GM18951 (cell line): ENCODE measurements around the gene ZMYM4.

Experiments used
- POLR2A ChIP-seq: IDR thresholded peaks from 4 replicates; pipeline ENCODE4 v1.6.1; 2011; ENCODE audit warnings: mild to moderate bottlenecking; ENCODE audit not compliant: insufficient read length, insufficient read depth; ENCODE audit errors: extremely low read depth
- in situ Hi-C: fragments of 300-500 bp; cut with MboI; formaldehyde crosslinking; loops from one replicate; pipeline ENCODE4 v1.12.0; 2022; ENCODE audit warnings: low sequenced_read_pairs, mixed read lengths, inconsistent platforms; ENCODE audit not compliant: unreplicated experiment

Gene ZMYM4

DNA sequence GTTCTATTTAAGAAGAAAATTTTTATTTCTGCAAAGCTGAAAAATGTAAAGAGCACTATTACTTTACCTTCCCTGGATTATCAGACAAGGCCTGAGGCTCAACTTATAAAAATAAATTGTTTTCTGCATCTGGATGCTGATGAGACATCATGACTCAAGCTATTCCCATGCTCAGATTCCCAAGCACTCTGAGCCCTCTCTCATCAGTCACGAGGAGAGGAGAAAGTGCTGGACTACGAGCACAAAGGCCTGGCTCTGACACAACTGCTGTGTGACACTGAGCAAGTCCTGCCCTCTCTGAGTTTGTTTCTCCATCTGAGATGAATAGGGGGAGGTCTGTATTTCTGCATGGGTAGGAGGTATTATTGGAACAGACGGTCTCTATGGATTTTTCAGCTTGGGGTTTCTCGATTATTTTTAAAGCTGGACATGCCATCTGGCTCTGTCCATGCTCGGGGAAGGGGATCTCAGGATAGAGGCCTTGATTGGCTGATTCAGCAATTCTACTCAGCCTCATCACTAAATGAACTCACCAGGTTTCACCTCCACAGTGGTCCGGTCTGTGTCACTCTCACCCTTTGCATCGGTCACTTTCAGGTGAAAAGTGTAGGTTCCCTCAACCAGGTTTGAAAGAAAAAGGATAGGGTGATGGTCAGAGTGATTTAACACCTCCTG is 181.0 kb downstream of the ZMYM4 start:
- in situ Hi-C loops: loop anchor here (5.0 to 25.0 kb wide), 2 partner anchors 98 to 288 kb away; no protein-coding TSS in a partner anchor
- TF ChIP-seq POLR2A: no peak

DNA sequence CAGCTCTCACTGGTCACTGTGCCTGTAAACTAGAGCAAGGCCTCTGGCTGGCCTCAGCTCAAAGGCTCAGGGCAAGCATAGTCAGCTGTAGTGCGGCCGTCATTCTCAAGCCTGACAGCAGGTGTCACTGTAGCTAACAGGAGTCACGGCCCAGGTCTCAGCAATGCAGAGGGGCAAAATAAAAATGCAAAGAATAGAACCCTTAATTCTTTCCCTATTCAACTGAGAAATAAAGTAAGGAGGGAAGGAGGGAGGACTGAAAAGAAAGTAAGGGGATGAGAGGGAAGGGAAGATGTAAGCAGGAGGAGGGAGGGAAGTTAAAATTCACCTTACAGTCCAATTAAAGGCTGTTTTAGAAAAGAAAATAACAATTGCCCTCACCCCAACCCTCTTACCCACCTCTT is 182.6 kb downstream of the ZMYM4 start:
- TF ChIP-seq POLR2A: no peak
- in situ Hi-C loops: loop anchor here (5.0 to 25.0 kb wide), 2 partner anchors 96 to 286 kb away; no protein-coding TSS in a partner anchor

DNA sequence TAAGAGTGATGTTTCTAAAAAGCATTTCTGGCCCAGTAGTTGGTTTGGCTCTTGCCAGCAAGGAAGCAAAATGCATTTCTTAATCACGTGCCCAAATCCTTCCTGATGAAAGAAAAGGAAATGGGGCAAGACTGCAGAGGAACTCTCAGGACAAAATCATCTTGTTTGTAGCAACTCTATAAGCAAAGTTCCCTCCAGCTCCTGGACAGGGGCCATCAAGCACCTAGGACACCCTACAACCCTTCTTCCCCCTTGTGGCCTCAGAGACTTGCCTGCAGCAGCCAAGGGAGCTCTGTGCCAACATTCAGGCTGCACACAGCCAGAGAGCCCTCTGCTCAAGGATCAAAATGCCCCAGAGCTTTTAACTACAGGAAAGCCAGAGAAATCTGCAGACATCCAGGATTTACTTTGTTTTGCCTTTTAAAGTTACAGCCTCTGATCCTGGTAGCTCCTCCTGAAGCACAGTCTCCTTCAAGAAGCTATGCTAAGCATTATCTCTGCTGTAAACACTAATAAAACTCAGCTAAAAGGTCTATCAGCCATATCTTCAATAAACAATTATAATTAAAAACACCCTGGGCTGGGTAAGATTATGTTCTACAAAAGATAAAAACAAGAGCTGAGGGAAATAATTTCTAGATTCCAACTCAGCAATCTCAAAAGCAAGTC is 183.7 kb downstream of the ZMYM4 start:
- in situ Hi-C loops: loop anchor here (5.0 to 25.0 kb wide), 2 partner anchors 95 to 285 kb away; no protein-coding TSS in a partner anchor
- TF ChIP-seq POLR2A: no peak

DNA sequence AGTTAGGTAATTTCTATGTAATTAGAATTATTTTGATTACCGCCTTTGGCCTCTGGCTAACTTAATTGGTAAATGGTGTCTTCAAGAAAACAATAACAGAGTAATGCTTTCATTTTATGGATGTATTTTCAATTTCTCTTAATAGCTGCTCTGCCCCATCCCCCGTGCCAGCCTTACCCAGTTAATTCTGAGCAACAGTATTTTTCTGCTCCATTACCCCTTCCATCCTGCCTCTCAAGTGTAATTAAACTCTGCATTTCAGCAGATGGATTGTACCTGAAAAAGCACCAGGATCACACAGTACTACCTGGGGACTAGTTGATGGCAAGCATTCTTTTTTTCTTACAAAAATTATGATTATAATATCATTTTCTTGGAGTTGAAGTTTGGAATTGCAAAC is 184.5 kb downstream of the ZMYM4 start:
- in situ Hi-C loops: loop anchor here (5.0 to 25.0 kb wide), 2 partner anchors 94 to 284 kb away; no protein-coding TSS in a partner anchor
- TF ChIP-seq POLR2A: no peak

DNA sequence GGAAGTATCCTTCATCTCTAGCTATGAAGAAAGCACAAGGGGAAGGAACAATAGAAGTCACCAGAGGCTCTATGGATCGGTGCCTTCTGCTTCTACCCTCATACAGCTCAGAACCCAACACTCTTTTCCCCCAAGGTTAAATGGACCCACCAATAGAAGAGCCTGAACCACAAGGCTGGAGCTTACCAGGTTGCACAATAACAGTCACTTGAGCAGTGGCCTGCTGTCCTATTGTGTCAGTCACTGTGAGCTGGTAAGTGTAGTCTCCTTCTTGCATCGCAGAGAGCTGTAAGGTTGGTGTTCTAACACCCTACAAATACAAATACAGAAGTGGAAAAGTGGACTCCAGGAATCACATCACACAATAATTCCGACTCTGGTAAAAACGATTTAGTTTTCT is 185.7 kb downstream of the ZMYM4 start:
- TF ChIP-seq POLR2A: no peak
- in situ Hi-C loops: loop anchor here (5.0 to 25.0 kb wide), 2 partner anchors 93 to 283 kb away; no protein-coding TSS in a partner anchor

DNA sequence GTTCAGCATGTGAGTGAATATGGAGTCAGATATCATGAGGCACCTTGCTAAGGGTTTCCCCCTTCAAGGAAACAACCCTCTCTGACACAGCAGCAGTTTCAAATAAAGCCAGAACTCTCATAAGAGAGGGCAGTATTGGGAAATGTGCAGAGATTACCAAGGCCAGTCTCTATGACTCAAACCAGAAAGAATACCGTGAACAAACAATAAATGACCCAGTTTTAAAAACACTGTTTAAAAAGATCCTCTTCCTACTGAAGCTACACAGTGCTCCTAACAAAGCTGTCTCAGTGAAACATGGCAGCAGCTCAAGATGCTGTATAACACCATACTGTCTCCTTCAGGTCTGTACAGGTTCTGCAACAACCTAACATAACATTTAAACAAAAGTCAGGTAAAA is 186.1 kb downstream of the ZMYM4 start:
- in situ Hi-C loops: loop anchor here (5.0 to 25.0 kb wide), 2 partner anchors 93 to 283 kb away; no protein-coding TSS in a partner anchor
- TF ChIP-seq POLR2A: no peak

DNA sequence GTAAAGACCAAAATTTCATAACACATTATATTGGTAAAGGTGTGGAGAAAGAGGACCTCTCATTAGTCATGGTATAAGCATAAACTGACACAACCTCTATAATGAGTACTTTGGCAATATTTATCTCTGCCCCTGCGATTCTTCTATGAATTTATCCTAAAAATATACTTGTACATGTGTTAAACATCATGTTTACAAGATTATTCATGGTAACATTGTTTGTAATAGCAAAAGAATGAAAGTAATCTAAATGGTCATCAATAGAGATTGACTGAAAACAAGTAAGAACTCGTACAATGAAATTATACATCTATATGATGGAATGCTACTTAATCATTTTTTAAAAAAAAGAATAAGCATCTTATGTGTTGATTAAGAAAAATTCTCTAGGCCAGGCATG is 192.3 kb downstream of the ZMYM4 start:
- in situ Hi-C loops: loop anchor here (25.0 kb wide), 1 partner anchor 277 kb away; no protein-coding TSS in a partner anchor
- no peak for TF ChIP-seq POLR2A

DNA sequence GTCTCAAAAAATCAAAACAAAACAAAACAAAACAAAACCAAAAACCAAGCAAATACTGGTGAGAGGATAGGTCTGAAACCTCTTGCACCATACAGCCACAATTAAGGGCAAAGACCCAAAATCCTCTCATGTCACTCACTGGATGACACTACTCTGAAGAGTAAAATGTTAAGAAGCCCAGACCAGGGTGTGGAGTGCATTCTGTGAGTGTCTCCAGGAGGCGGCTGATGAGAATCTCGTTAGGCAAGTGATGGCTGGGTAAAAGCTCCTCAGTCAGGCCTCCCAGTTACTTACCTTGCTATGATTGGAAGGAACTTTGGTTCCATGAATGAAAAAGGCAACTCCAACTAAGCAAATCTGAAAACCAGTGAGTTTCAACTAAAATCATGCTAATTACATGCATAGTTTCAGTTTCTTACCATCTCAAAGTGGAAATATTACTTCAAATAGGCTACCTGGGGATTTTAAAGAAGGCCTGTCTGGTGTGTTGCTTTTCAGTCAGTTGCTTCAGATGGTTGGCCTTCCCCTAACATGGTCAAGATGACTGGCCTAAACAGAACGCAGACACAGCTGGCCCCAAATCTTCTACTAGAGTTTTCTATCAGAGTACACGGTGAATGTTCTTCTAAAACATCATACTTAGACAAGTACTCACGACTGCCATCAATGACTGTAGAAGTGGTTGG is 193.6 kb downstream of the ZMYM4 start:
- in situ Hi-C loops: loop anchor here (25.0 kb wide), 1 partner anchor 275 kb away; no protein-coding TSS in a partner anchor
- no peak for TF ChIP-seq POLR2A

DNA sequence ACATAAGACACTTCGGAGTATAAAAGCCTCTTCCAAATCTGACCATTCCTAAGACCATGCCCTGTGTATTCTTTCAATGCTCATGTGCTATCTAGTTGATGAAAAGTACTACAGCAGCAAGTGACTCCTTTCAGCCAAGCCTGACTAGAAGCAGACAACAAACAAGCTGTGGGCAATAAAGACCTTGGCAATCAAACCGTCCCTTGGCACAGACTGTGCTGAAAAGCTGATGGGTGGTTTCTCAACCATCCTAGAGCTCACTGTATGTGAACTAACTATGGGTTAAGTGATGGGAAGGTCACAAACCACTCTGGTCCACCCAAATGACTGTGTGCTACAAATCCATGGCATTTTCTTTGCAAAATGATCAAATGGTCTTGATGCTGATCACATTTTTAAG is 194.7 kb downstream of the ZMYM4 start:
- in situ Hi-C loops: loop anchor here (25.0 kb wide), 1 partner anchor 274 kb away; no protein-coding TSS in a partner anchor
- TF ChIP-seq POLR2A: no peak

DNA sequence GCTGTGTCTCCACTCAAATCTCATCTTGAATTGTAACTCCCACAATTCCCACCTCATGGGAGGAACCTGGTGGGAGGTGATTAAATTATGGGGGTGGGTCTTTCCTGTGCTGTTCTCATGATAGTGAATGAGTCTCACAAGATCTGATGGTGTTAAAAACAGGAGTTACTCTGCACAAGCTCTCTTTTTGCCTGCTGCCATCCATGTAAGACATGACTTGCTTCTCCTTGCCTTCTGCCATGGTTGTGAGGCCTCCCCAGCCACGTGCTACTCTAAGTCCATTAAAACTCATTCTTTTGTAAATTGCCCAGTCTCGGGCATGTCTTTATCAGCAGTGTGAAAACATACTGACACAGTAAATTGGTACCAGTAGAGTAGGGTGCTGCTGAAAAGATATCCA is 195.2 kb downstream of the ZMYM4 start:
- in situ Hi-C loops: loop anchor here (25.0 kb wide), 1 partner anchor 274 kb away; no protein-coding TSS in a partner anchor

DNA sequence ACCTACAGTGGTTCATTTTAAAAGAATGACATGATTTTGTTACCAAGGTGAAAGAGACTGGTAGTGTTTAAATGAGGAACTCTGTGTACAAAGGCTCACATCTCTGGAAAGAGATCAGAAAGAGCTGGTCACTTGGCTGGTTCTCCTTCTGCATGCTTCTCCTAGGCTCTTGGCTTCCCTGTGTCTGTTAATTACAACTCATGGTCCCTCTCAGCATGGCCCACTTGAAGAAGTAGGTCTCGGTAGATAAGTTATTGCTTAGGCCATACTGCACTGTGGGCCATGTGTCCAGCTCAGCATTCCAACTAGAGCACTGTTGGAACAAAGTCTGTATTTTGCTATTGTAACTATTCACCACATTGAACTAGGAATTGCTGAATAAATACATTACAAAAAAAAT is 197.6 kb downstream of the ZMYM4 start:
- in situ Hi-C loops: loop anchor here (25.0 kb wide), 1 partner anchor 271 kb away; no protein-coding TSS in a partner anchor
- no peak for TF ChIP-seq POLR2A

DNA sequence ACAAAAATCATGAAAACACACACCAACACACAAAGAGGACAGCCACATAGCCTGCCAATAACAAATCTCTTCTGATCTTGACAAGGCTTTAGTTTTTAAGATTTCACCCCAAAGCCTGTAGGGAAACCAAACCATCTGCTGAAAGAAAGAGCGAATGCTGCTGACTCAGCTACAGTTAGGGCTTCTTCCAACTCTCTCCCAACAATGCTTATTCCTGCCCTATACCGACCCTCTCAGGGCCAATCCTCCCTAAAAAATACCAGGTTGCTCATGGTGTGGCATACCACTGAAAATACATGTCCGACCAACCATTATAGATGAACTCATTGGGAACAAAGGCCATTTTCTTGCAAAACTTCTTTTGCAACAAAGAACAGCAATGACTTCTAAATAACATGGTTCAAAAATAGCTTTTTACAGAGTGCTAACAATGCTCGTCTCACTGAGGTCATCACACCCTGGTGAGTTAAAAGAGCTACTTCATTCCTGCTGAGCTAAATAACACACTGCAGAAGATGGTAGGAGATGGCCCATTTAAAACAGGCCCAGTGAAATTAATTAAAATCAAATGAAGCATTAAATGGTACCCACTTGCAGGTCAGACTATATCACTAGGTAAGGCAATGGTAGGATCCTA is 202.6 kb downstream of the ZMYM4 start:
- TF ChIP-seq POLR2A: no peak
- in situ Hi-C loops: loop anchor here (25.0 kb wide), 1 partner anchor 266 kb away; no protein-coding TSS in a partner anchor
